DOHH2 (cell line): ENCODE measurements around the gene TAF5.

Experiments used
- EZH2phosphoT487 ChIP-seq: fragments of 200-600 bp; sonication (generic); IDR thresholded peaks from 2 replicates; pipeline ENCODE4 v1.6.1; 2017; ENCODE audit warnings: borderline replicate concordance, mild to moderate bottlenecking, antibody characterized with exemption, low read length, moderate library complexity, mixed read lengths
- TF ChIP-seq, protein P1 (sequence below): fragments of 200-600 bp; sonication (generic); IDR thresholded peaks from one replicate; pipeline ENCODE4 v1.5.1; 2014; ENCODE audit warnings: antibody characterized with exemption, mild to moderate bottlenecking, low read depth, low read length; ENCODE audit not compliant: poor library complexity, severe bottlenecking

DNA sequence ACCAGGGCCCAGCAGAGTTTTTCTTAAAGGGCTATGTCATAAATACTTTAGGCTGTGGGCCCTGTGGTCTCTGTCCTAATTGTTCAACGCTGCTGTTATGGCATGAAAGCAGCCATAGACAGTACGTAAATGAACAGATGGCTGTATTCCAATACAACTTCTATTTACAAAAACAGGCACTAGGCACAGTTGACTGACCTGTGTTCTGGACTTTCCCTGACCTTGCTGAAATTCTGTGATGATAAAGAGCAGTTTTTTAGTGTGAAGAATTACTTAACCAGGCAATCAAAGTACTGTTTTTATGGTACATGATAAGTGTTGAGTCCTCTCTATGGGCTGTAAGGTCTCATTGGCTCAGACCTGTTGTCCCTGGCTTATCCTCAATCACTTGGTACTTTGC lies 45.8 kb downstream of the TAF5 start:
- TF ChIP-seq, protein P1, sequence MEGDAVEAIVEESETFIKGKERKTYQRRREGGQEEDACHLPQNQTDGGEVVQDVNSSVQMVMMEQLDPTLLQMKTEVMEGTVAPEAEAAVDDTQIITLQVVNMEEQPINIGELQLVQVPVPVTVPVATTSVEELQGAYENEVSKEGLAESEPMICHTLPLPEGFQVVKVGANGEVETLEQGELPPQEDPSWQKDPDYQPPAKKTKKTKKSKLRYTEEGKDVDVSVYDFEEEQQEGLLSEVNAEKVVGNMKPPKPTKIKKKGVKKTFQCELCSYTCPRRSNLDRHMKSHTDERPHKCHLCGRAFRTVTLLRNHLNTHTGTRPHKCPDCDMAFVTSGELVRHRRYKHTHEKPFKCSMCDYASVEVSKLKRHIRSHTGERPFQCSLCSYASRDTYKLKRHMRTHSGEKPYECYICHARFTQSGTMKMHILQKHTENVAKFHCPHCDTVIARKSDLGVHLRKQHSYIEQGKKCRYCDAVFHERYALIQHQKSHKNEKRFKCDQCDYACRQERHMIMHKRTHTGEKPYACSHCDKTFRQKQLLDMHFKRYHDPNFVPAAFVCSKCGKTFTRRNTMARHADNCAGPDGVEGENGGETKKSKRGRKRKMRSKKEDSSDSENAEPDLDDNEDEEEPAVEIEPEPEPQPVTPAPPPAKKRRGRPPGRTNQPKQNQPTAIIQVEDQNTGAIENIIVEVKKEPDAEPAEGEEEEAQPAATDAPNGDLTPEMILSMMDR, result no peak
- no peak for TF ChIP-seq EZH2phosphoT487
